Skeletal muscle tissue (tissue), 4 donors: ENCODE results near the gene CHKB. TPM values are rescaled to one million over a fixed set of nuclear protein-coding genes. Genes with fewer than 3 reads are reported as not detected.

Experiments
- H3K27ac ChIP-seq: one replicate; pipeline ENCODE4 v1.7.0; 2013; ENCODE audit warnings: mild to moderate bottlenecking, low read depth, low read length, inconsistent platforms
- H3K27me3 ChIP-seq, 3 donors: one replicate each; pipeline ENCODE4 v1.7.0; 2013; ENCODE audit warnings: low read length in 3 of 3; ENCODE audit not compliant: control insufficient read depth in 3 of 3, insufficient read depth in 3 of 3
- H3K36me3 ChIP-seq, 3 donors: one replicate each; pipeline ENCODE4 v1.7.0; 2013; ENCODE audit warnings: low read length in 3 of 3; ENCODE audit not compliant: control insufficient read depth in 3 of 3, insufficient read depth in 3 of 3
- H3K4me1 ChIP-seq, 3 donors: one replicate each; pipeline ENCODE4 v1.7.0; 2013; ENCODE audit warnings: low read length in 3 of 3, mild to moderate bottlenecking in 3 of 3; ENCODE audit not compliant: control insufficient read depth in 3 of 3, insufficient read depth in 3 of 3
- H3K4me3 ChIP-seq, 3 donors: one replicate each; pipeline ENCODE4 v1.7.0; 2013; ENCODE audit warnings: low read length in 3 of 3
- H3K9ac ChIP-seq, 3 donors: one replicate each; pipeline ENCODE4 v1.7.0; 2013; ENCODE audit warnings: low read length in 3 of 3, mild to moderate bottlenecking in 3 of 3, moderate library complexity in 2 of 3, low read depth in 1 of 3
- H3K9me3 ChIP-seq, 3 donors: one replicate each; pipeline ENCODE4 v1.7.0; 2013; ENCODE audit warnings: low read length in 3 of 3; ENCODE audit not compliant: control insufficient read depth in 3 of 3
- total RNA-seq: library from RNA; depleted of rRNA; stranded (reverse); fragments of >200 nt; gene quantifications from one replicate; pipeline ENCODE4 v1.2.3, GENCODE V29; 2014
- donor health status: Osteomylitis.

Gene CHKB
- total RNA-seq, 1 donor from 2014 or later, result 17.7 TPM

- Histone ChIP-seq H3K27ac (peak overlapping the region; percentile 93), H3K4me3 (peak overlapping the region in 2 of 3 donors; percentile 65 to 70), H3K9ac (peak overlapping the region; percentile 78 to 86 (median 83))
These were observed 50.5 kb downstream of the CHKB start for GRCh38 chr22:50531962-50532674.

GRCh38 chr22:50531546-50531961 is 51.1 kb downstream of the CHKB start:
- peak overlapping the region; percentile 78 to 86 (median 83) for H3K9ac ChIP-seq
- peak overlapping the region; percentile 93 for H3K27ac ChIP-seq

More at GRCh38 chr22:50531962-50532674, 50.5 kb downstream of the CHKB start:
- Histone ChIP-seq H3K27me3 (peaks cover 30 to 59% (median 45%) of the 10 kb centered on the region in 3 donors), H3K4me1 (peaks cover 9 to 38% (median 29%) of the 10 kb centered on the region in 3 donors), H3K36me3 (no peaks in the 10 kb centered on the region), H3K9me3 (no peaks in the 10 kb centered on the region)

GRCh38 chr22:50530877-50531545 is 51.6 kb downstream of the CHKB start:
- Histone ChIP-seq H3K4me3 (peak overlapping the region; percentile 65 to 75 (median 66)), H3K36me3 (no peaks in the 10 kb centered on the region), H3K9ac (peak overlapping the region; percentile 78 to 86 (median 83)), H3K27me3 (peaks cover 30 to 66% (median 45%) of the 10 kb centered on the region in 3 donors), H3K27ac (peak overlapping the region; percentile 93), H3K4me1 (peaks cover 10 to 49% (median 35%) of the 10 kb centered on the region in 3 donors), H3K9me3 (no peaks in the 10 kb centered on the region)

More at GRCh38 chr22:50531546-50531961, 51.1 kb downstream of the CHKB start:
- no peaks in the 10 kb centered on the region for H3K9me3 ChIP-seq
- H3K36me3 ChIP-seq, result no peaks in the 10 kb centered on the region
- peaks cover 10 to 44% (median 33%) of the 10 kb centered on the region in 3 donors for H3K4me1 ChIP-seq
- H3K27me3 ChIP-seq, result peaks cover 30 to 64% (median 45%) of the 10 kb centered on the region in 3 donors
- H3K4me3 ChIP-seq, result peak overlapping the region; percentile 65 to 70 (median 66)

- Histone ChIP-seq H3K27ac (peak overlapping the region; percentile 93), H3K4me3 (peak overlapping the region; percentile 38 to 75 (median 65)), H3K9me3 (no peaks in the 10 kb centered on the region), H3K9ac (peak overlapping the region in 2 of 3 donors; percentile 62 to 86), H3K36me3 (no peaks in the 10 kb centered on the region), H3K27me3 (peaks cover 30 to 66% (median 45%) of the 10 kb centered on the region in 3 donors), H3K4me1 (peaks cover 10 to 50% (median 35%) of the 10 kb centered on the region in 3 donors)
These were observed 52.1 kb downstream of the CHKB start for GRCh38 chr22:50530580-50530876.

- no peaks in the 10 kb centered on the region for H3K9me3 ChIP-seq
- peak within 1 kb of the TSS; percentile 93 for H3K27ac ChIP-seq
- H3K9ac ChIP-seq, result peak within 1 kb of the TSS in 2 of 3 donors; percentile 78 to 86
- peaks cover 30 to 63% (median 45%) of the 10 kb centered on the region in 3 donors for H3K27me3 ChIP-seq
- no peaks in the 10 kb centered on the region for H3K36me3 ChIP-seq
- H3K4me3 ChIP-seq, result peak within 1 kb of the TSS; percentile 66 to 75 (median 68)
- peaks cover 10 to 53% (median 37%) of the 10 kb centered on the region in 3 donors for H3K4me1 ChIP-seq
These were observed 52.6 kb downstream of the CHKB start, which contains the start of gene TYMP for GRCh38 chr22:50529897-50530579. Gene TYMP, minus strand, starts transcription at chr22:50530012. Its CDS starts 303 bp downstream, at chr22:50529709.

GRCh38 chr22:50529416-50529896 is 53.2 kb downstream of the CHKB start:
- Histone ChIP-seq H3K4me3 (peak overlapping the region; percentile 56 to 75 (median 68)), H3K9me3 (no peaks in the 10 kb centered on the region), H3K27me3 (peaks cover 30 to 60% (median 45%) of the 10 kb centered on the region in 3 donors), H3K27ac (peak overlapping the region; percentile 93), H3K9ac (peak overlapping the region in 2 of 3 donors; percentile 73 to 74), H3K4me1 (peaks cover 15 to 59% (median 43%) of the 10 kb centered on the region in 3 donors), H3K36me3 (peaks cover 0 to 1% (median 0%) of the 10 kb centered on the region in 3 donors)

Other genes starting within 250 kb of the CHKB start
- 28.2 TPM for gene PPP6R2, start 239.5 kb downstream of the CHKB start, total RNA-seq
- gene SBF1, start 107.8 kb downstream of the CHKB start, total RNA-seq, result 30.8 TPM
- under 0.01 TPM for gene ADM2, start 101.3 kb downstream of the CHKB start, total RNA-seq
- gene MIOX, start 96.0 kb downstream of the CHKB start, total RNA-seq, result not detected
- 12.5 TPM for gene LMF2, start 75.1 kb downstream of the CHKB start, total RNA-seq
- gene NCAPH2, start 74.6 kb downstream of the CHKB start, total RNA-seq, result 34.4 TPM
- 0.52 TPM for gene SCO2, start 57.3 kb downstream of the CHKB start, total RNA-seq
- 8.9 TPM for gene TYMP, start 52.8 kb downstream of the CHKB start, total RNA-seq
- gene KLHDC7B, start 37.0 kb downstream of the CHKB start, total RNA-seq, result not detected
- not detected for gene SYCE3, start 19.9 kb downstream of the CHKB start, total RNA-seq
- 27.1 TPM for gene CPT1B, start 4.4 kb downstream of the CHKB start, total RNA-seq
- gene MAPK8IP2, start 17.9 kb upstream of the CHKB start, total RNA-seq, result 0.52 TPM
- 5.2 TPM for gene ARSA, start 45.3 kb upstream of the CHKB start, total RNA-seq
- gene SHANK3, start 90.0 kb upstream of the CHKB start, total RNA-seq, result 4.2 TPM
- gene ACR, start 155.4 kb upstream of the CHKB start, total RNA-seq, result 0.52 TPM
- 3.7 TPM for gene RABL2B, start 200.8 kb upstream of the CHKB start, total RNA-seq